HCT116 (cell line): ENCODE data around the gene CTSL. TPM values are rescaled to one million over a fixed set of nuclear protein-coding genes. Genes with fewer than 3 reads are reported as not detected.

Source experiments
- ATAC-seq: fragments of 200-7000 bp; cut with Tn5 transposase; 2 replicates; pipeline ENCODE4 v1.9.1; 2020; ENCODE audit warnings: mild to moderate bottlenecking, moderate library complexity
- BruUV-seq: library from RNA; stranded (reverse); fragments of 400-500 nt; replicated peaks from 2 replicates; lab custom pipeline; 2021; lab: Mats Ljungman, UMichigan
- CTCF ChIA-PET: fragments of 300-600 bp; sonication (Branson Sonifier 250); formaldehyde crosslinking; loops from one replicate; lab custom pipeline; 2021; ENCODE audit warnings: antibody characterized with exemption; lab: Charles Lee
- POLR2A ChIA-PET: fragments of 300-600, 350-600 bp; sonication (Branson Sonifier 250); formaldehyde crosslinking; loops from one replicate; lab custom pipeline; 2021; ENCODE audit warnings: antibody characterized with exemption; lab: Charles Lee
- RAD21 ChIA-PET, 2 experiments: fragments of 300-600 bp; sonication (Branson Sonifier 250); formaldehyde crosslinking; loops; one replicate each; lab custom pipeline; 2023; ENCODE audit warnings: low total read pairs in 2 of 2; ENCODE audit not compliant: uncharacterized antibody in 2 of 2, unreplicated experiment in 2 of 2, low non-redundant PET in 1 of 2; lab: Charles Lee
- DNase-seq: peaks from one replicate; pipeline ENCODE4 v3.0.0-alpha.2; 2010; ENCODE audit warnings: low read depth, low spot score
- H2AFZ ChIP-seq: fragments of 200-600 bp; shearing (Covaris generic), sonication (generic); 2 replicates; pipeline ENCODE4 v1.6.1; 2017; ENCODE audit warnings: low read depth, mixed run types, mixed read lengths, antibody characterized with exemption, low read length; ENCODE audit not compliant: poor library complexity, severe bottlenecking
- H3K27ac ChIP-seq: 2 replicates; pipeline ENCODE4 v1.5.1; 2012; ENCODE audit warnings: low read depth, low read length
- H3K27me3 ChIP-seq: fragments of 200-600 bp; sonication (generic); 2 replicates; pipeline ENCODE4 v1.6.1; 2016; ENCODE audit warnings: mixed run types, low read length, mixed read lengths; ENCODE audit not compliant: insufficient read depth
- H3K36me3 ChIP-seq, 2 experiments: fragments of 200-500 bp in 1 of 2; fragments of 200-600 bp in 1 of 2; sonication (Bioruptor generic) in 1 of 2; sonication (generic) in 1 of 2; 2 replicates each; pipeline versions ENCODE4 v1.5.1 to v1.6.1; 2014 to 2016; ENCODE audit warnings: low read length in 2 of 2, inconsistent platforms in 1 of 2, mixed read lengths in 1 of 2, mixed run types in 1 of 2; ENCODE audit not compliant: insufficient read depth in 2 of 2, control insufficient read depth in 1 of 2
- H3K4me1 ChIP-seq, 2 experiments: fragments of 200-600 bp in 1 of 2; sonication (generic) in 1 of 2; 2 replicates each; pipeline versions ENCODE4 v1.5.1 to v1.6.1; 2012 to 2017; ENCODE audit warnings: low read length in 2 of 2, inconsistent platforms in 1 of 2, mild to moderate bottlenecking in 1 of 2, mixed read lengths in 1 of 2, mixed run types in 1 of 2, moderate library complexity in 1 of 2; ENCODE audit not compliant: insufficient read depth in 2 of 2, control insufficient read depth in 1 of 2
- H3K4me2 ChIP-seq: fragments of 200-600 bp; sonication (generic); 2 replicates; pipeline ENCODE4 v1.6.1; 2017; ENCODE audit warnings: mixed run types, low read length, mixed read lengths
- H3K4me3 ChIP-seq, 2 experiments: fragments of 200-600 bp in 1 of 2; sonication (generic) in 1 of 2; replicated peaks in 1 of 2; 2 replicates each; pipeline ENCODE4 v1.5.1; 2011 to 2016; ENCODE audit warnings: low read length in 2 of 2, control low read depth in 1 of 2, low read depth in 1 of 2, mild to moderate bottlenecking in 1 of 2, mixed read lengths in 1 of 2, mixed run types in 1 of 2
- H3K79me2 ChIP-seq: fragments of 200-600 bp; sonication (generic); 2 replicates; pipeline ENCODE4 v1.6.1; 2017; ENCODE audit warnings: mild to moderate bottlenecking, mixed run types, low read length, moderate library complexity, mixed read lengths; ENCODE audit not compliant: insufficient read depth
- H3K9ac ChIP-seq: fragments of 200-600 bp; sonication (generic); 2 replicates; pipeline ENCODE4 v1.6.1; 2016; ENCODE audit warnings: low read length, mixed read lengths
- H3K9me2 ChIP-seq: fragments of 200-600 bp; sonication (generic), shearing (Covaris generic); 2 replicates; pipeline ENCODE4 v1.6.1; 2017; ENCODE audit warnings: mixed run types, mild to moderate bottlenecking, moderate library complexity; ENCODE audit not compliant: insufficient read depth
- H3K9me3 ChIP-seq, 2 experiments: fragments of 200-500 bp in 1 of 2; fragments of 200-600 bp in 1 of 2; sonication (Bioruptor generic) in 1 of 2; sonication (generic) in 1 of 2; 2 replicates each; pipeline ENCODE4 v1.6.1; 2014 to 2017; ENCODE audit warnings: low read length in 2 of 2, mixed read lengths in 2 of 2, inconsistent platforms in 1 of 2, low read depth in 1 of 2, mild to moderate bottlenecking in 1 of 2, mixed run types in 1 of 2, moderate library complexity in 1 of 2; ENCODE audit not compliant: control insufficient read depth in 1 of 2, insufficient read depth in 1 of 2
- H4K20me1 ChIP-seq: fragments of 200-600 bp; sonication (generic), shearing (Covaris generic); 2 replicates; pipeline ENCODE4 v1.6.1; 2017; ENCODE audit warnings: mixed run types, mild to moderate bottlenecking, moderate library complexity; ENCODE audit not compliant: insufficient read depth
- CBX3 ChIP-seq: IDR thresholded peaks from 2 replicates; pipeline ENCODE4 v1.6.1; 2012; ENCODE audit warnings: low read depth
- CTCF ChIP-seq, 3 experiments: fragments of 200-600 bp in 1 of 3; sonication (generic) in 1 of 3; IDR thresholded peaks in 2 of 3; conservative IDR thresholded peaks in 1 of 3; 2 replicates each; pipeline ENCODE4 v1.5.1; 2012 to 2017; ENCODE audit warnings: low read depth in 2 of 3, low read length in 2 of 3, antibody characterized with exemption in 1 of 3, borderline replicate concordance in 1 of 3, control low read depth in 1 of 3, mild to moderate bottlenecking in 1 of 3, mixed read lengths in 1 of 3, mixed run types in 1 of 3, moderate library complexity in 1 of 3; ENCODE audit not compliant: insufficient read depth in 1 of 3
- EGR1 ChIP-seq: IDR thresholded peaks from 2 replicates; pipeline ENCODE4 v1.6.1; 2012; ENCODE audit warnings: low read depth
- ELF1 ChIP-seq: IDR thresholded peaks from 2 replicates; pipeline ENCODE4 v1.6.1; 2012; ENCODE audit warnings: low read depth, borderline replicate concordance
- EZH2 ChIP-seq: fragments of 200-600 bp; sonication (generic); IDR thresholded peaks from 2 replicates; pipeline ENCODE4 v1.6.1; 2017; ENCODE audit warnings: antibody characterized with exemption, mixed run types
- JUND ChIP-seq: IDR thresholded peaks from 2 replicates; pipeline ENCODE4 v1.6.1; 2012
- POLR2A ChIP-seq: IDR thresholded peaks from 2 replicates; pipeline ENCODE4 v1.7.0; 2011; ENCODE audit warnings: borderline replicate concordance; ENCODE audit not compliant: insufficient read depth, insufficient read length; ENCODE audit errors: extremely low read depth
- RAD21 ChIP-seq: IDR thresholded peaks from 2 replicates; pipeline ENCODE4 v1.6.1; 2012; ENCODE audit warnings: low read depth, mild to moderate bottlenecking
- SIN3A ChIP-seq: IDR thresholded peaks from 2 replicates; pipeline ENCODE4 v1.6.1; 2012; ENCODE audit warnings: low read depth
- SP1 ChIP-seq: IDR thresholded peaks from 2 replicates; pipeline ENCODE4 v1.6.1; 2012; ENCODE audit warnings: low read depth
- SRF ChIP-seq: IDR thresholded peaks from 2 replicates; pipeline ENCODE4 v1.6.1; 2012; ENCODE audit warnings: low read depth
- TCF7L2 ChIP-seq: IDR thresholded peaks from 2 replicates; pipeline ENCODE4 v1.7.0; 2011; ENCODE audit warnings: borderline replicate concordance, inconsistent platforms; ENCODE audit not compliant: insufficient read depth, insufficient read length; ENCODE audit errors: extremely low read depth
- YY1 ChIP-seq: IDR thresholded peaks from 2 replicates; pipeline ENCODE4 v1.6.1; 2011; ENCODE audit warnings: low read length, low read depth, moderate library complexity, mild to moderate bottlenecking; ENCODE audit not compliant: insufficient replicate concordance; ENCODE audit errors: extremely low read depth
- ZBTB33 ChIP-seq: IDR thresholded peaks from 2 replicates; pipeline ENCODE4 v1.6.1; 2011; ENCODE audit warnings: mild to moderate bottlenecking, low read length, moderate library complexity; ENCODE audit not compliant: insufficient replicate concordance; ENCODE audit errors: extremely low read depth
- intact Hi-C: fragments of 100-400 bp; cut with micrococcal nuclease; formaldehyde crosslinking; loops from 2 replicates; pipeline ENCODE4 v1.10.0; 2022
- total RNA-seq: library from RNA; stranded (reverse); gene quantifications from one replicate; pipeline ENCODE4 v1.2.1, GENCODE V29; 2021; ENCODE audit not compliant: unreplicated experiment

CTSL gene
- total RNA-seq, 1 experiment from 2014 or later, result 63.1 TPM

GRCh38 chr9:87701491-87701890 lies 24.4 kb upstream of the CTSL start:
- H2AFZ ChIP-seq, result no peak overlapping the region
- TF ChIP-seq CBX3 (no peak), POLR2A (no peak), CTCF (IDR thresholded peaks at IDR 0.05 in 2 of 3, conservative IDR thresholded peaks at IDR 0.05 in 1 of 3; ENCODE audit: borderline replicate concordance in 1 of 3, insufficient read depth in 1 of 3, low read depth in 2 of 3, low read length in 2 of 3) (no peak), RAD21 (no peak), SRF (no peak), TCF7L2 (no peak), YY1 (no peak), SIN3A (no peak), ZBTB33 (no peak), SP1 (no peak), JUND (no peak), ELF1 (no peak), EGR1 (no peak), EZH2 (no peak)
- no peaks in the 10 kb centered on the region for H3K36me3 ChIP-seq
- no TSS peak for BruUV-seq
- no peaks in the 10 kb centered on the region for H3K9me2 ChIP-seq
- H3K27ac ChIP-seq, result no peak overlapping the region
- ChIA-PET CTCF (no interaction called here), RAD21 (no interaction called here), POLR2A (no interaction called here)
- H3K27me3 ChIP-seq, result no peaks in the 10 kb centered on the region
- no peaks in the 10 kb centered on the region for H4K20me1 ChIP-seq
- no peak overlapping the region for H3K9ac ChIP-seq
- DNase-seq, result no peak
- intact Hi-C loops, result no loop called here
- H3K4me3 ChIP-seq, result no peak overlapping the region
- peaks cover 0 to 17% of the 10 kb centered on the region in 2 experiments; a peak in 2 of 4 replicates for H3K4me1 ChIP-seq
- no peak for ATAC-seq
- H3K9me3 ChIP-seq, result no peaks in the 10 kb centered on the region
- H3K4me2 ChIP-seq, result no peak overlapping the region
- no peaks in the 10 kb centered on the region for H3K79me2 ChIP-seq
